MM.1S (cell line): ENCODE data around the gene FHIT.

Experiments
- DNase-seq: peaks from one replicate; pipeline ENCODE4 v3.0.0-alpha.2; 2015
- H2AFZ ChIP-seq: fragments of 300-600 bp; sonication (generic); 2 replicates; pipeline ENCODE4 v1.6.0; 2016; ENCODE audit warnings: antibody characterized with exemption, low read length
- H3F3A ChIP-seq: fragments of 300-600 bp; sonication (generic); 2 replicates; pipeline ENCODE4 v1.6.1; 2016; ENCODE audit warnings: mild to moderate bottlenecking, antibody characterized with exemption, low read length, moderate library complexity, mixed read lengths; ENCODE audit not compliant: insufficient read depth
- H3K27ac ChIP-seq: fragments of 300-600 bp; sonication (generic); 2 replicates; pipeline ENCODE4 v1.5.1; 2016; ENCODE audit warnings: mild to moderate bottlenecking, low read length
- H3K27me3 ChIP-seq: fragments of 300-600 bp; sonication (generic); replicated peaks from 2 replicates; pipeline ENCODE4 v1.6.0; 2016; ENCODE audit warnings: low read length; ENCODE audit not compliant: insufficient read depth
- H3K36me3 ChIP-seq: fragments of 300-600 bp; sonication (generic); replicated peaks from 2 replicates; pipeline ENCODE4 v1.6.1; 2016; ENCODE audit warnings: mild to moderate bottlenecking, low read length, mixed read lengths; ENCODE audit not compliant: insufficient read depth
- H3K4me1 ChIP-seq: fragments of 300-600 bp; sonication (generic); 2 replicates; pipeline ENCODE4 v1.6.1; 2016; ENCODE audit warnings: low read length, mixed read lengths
- H3K4me2 ChIP-seq: fragments of 300-600 bp; sonication (generic); 2 replicates; pipeline ENCODE4 v1.6.0; 2016; ENCODE audit warnings: low read depth, low read length
- H3K4me3 ChIP-seq: fragments of 300-600 bp; sonication (generic); 2 replicates; pipeline ENCODE4 v1.5.1; 2016; ENCODE audit warnings: low read length, mixed read lengths
- H3K79me2 ChIP-seq: fragments of 300-600 bp; sonication (generic); 2 replicates; pipeline ENCODE4 v1.6.1; 2016; ENCODE audit warnings: mixed run types, low read length, mixed read lengths
- H3K9ac ChIP-seq: fragments of 300-600 bp; sonication (generic); 2 replicates; pipeline ENCODE4 v1.6.1; 2016; ENCODE audit warnings: low read length, mixed read lengths
- H3K9me2 ChIP-seq: fragments of 300-600 bp; sonication (generic); replicated peaks from 2 replicates; pipeline ENCODE4 v1.6.1; 2016; ENCODE audit warnings: mild to moderate bottlenecking, low read length, mixed read lengths; ENCODE audit not compliant: insufficient read depth
- H3K9me3 ChIP-seq: fragments of 300-600 bp; sonication (generic); replicated peaks from 2 replicates; pipeline ENCODE4 v1.6.1; 2016; ENCODE audit warnings: mild to moderate bottlenecking, low read length, mixed read lengths; ENCODE audit not compliant: insufficient read depth
- H4K20me1 ChIP-seq: fragments of 300-600 bp; sonication (generic); 2 replicates; pipeline ENCODE4 v1.6.1; 2016; ENCODE audit warnings: mild to moderate bottlenecking, low read length, moderate library complexity, mixed read lengths; ENCODE audit not compliant: insufficient read depth
- EZH2 ChIP-seq: fragments of 300-600 bp; sonication (generic); optimal IDR thresholded peaks from 2 replicates; pipeline ENCODE3; 2017; ENCODE audit warnings: low read depth, mild to moderate bottlenecking, antibody characterized with exemption, low read length, mixed read lengths
- EZH2phosphoT487 ChIP-seq: fragments of 300-600 bp; sonication (generic); IDR thresholded peaks from 2 replicates; pipeline ENCODE4 v1.6.1; 2018; ENCODE audit warnings: antibody characterized with exemption, low read length
- TF ChIP-seq, protein P1 (sequence below): fragments of 300-600 bp; sonication (generic); IDR thresholded peaks from 2 replicates; pipeline ENCODE4 v1.5.1; 2016; ENCODE audit warnings: antibody characterized with exemption, low read length, mixed read lengths

FHIT gene

DNA sequence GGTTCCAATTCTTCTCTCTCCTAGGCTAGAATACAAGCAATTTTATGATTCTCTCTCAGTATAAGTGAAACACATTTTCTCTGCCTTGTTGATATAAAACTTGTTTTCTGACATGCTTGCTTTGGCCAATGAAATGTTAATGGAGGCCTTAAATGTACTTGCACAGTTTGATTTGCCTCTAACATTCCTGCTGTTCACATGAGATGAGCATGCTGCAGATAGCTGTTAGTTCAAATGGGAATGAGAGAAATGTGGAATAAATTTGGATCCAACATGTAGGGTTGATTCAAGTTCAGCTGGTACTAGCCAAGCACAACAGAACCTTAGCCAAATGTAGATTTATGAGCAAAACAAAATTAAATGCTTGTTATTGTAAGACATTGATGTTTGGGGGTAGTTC, 32.6 kb upstream of the FHIT start:
- Histone ChIP-seq H3K4me3 (no peak overlapping the region), H3K9me2 (no peaks in the 10 kb centered on the region), H3K79me2 (no peaks in the 10 kb centered on the region), H3K4me1 (no peaks in the 10 kb centered on the region), H3K27ac (no peak overlapping the region), H3K9me3 (no peaks in the 10 kb centered on the region), H3F3A (no peaks in the 10 kb centered on the region), H3K4me2 (no peak overlapping the region), H2AFZ (no peak overlapping the region), H3K27me3 (no peaks in the 10 kb centered on the region), H3K36me3 (no peaks in the 10 kb centered on the region), H4K20me1 (no peaks in the 10 kb centered on the region), H3K9ac (no peak overlapping the region)
- no peak for DNase-seq
- TF ChIP-seq EZH2 (no peak), EZH2phosphoT487 (no peak)
- TF ChIP-seq, protein P1, sequence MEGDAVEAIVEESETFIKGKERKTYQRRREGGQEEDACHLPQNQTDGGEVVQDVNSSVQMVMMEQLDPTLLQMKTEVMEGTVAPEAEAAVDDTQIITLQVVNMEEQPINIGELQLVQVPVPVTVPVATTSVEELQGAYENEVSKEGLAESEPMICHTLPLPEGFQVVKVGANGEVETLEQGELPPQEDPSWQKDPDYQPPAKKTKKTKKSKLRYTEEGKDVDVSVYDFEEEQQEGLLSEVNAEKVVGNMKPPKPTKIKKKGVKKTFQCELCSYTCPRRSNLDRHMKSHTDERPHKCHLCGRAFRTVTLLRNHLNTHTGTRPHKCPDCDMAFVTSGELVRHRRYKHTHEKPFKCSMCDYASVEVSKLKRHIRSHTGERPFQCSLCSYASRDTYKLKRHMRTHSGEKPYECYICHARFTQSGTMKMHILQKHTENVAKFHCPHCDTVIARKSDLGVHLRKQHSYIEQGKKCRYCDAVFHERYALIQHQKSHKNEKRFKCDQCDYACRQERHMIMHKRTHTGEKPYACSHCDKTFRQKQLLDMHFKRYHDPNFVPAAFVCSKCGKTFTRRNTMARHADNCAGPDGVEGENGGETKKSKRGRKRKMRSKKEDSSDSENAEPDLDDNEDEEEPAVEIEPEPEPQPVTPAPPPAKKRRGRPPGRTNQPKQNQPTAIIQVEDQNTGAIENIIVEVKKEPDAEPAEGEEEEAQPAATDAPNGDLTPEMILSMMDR: no peak

- no peaks in the 10 kb centered on the region for H3K79me2 ChIP-seq
- H3K27ac ChIP-seq: no peak overlapping the region
- H3K4me1 ChIP-seq: no peaks in the 10 kb centered on the region
- H3K4me3 ChIP-seq: no peak overlapping the region
- H3K9me3 ChIP-seq: no peaks in the 10 kb centered on the region
- H3K9me2 ChIP-seq: no peaks in the 10 kb centered on the region
- H3K4me2 ChIP-seq: no peak overlapping the region
- H3K36me3 ChIP-seq: no peaks in the 10 kb centered on the region
- no peak overlapping the region for H3K9ac ChIP-seq
- H3K27me3 ChIP-seq: no peaks in the 10 kb centered on the region
- no peaks in the 10 kb centered on the region for H4K20me1 ChIP-seq
- H3F3A ChIP-seq: no peaks in the 10 kb centered on the region
- TF ChIP-seq EZH2 (no peak), EZH2phosphoT487 (no peak)
- TF ChIP-seq, protein P1: no peak
- no peak overlapping the region for H2AFZ ChIP-seq
- no peak for DNase-seq
These were observed 27.5 kb upstream of the FHIT start for GRCh38 chr3:61278713-61279112.

DNA sequence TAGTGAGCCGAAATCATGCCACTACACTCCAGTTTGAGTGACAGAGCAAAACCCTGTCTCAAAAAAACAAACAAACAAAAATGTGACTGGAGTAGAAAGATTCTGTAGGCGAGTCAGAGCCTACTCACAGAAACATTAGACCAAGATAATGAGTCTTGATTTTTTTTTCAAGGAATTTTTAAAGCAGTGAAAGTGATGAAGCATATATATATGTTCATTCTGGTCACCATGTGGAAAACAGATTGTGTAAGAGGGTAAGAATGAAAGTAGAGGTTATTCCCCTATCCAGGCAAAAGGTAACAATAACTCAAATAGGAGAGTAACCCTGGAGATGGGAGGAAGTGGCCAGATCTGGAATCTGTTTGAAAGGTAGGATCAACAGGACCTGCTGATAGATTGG, 26.2 kb upstream of the FHIT start:
- Histone ChIP-seq H3K9ac (no peak overlapping the region), H3K79me2 (no peaks in the 10 kb centered on the region), H2AFZ (no peak overlapping the region), H3K9me2 (no peaks in the 10 kb centered on the region), H3K4me2 (no peak overlapping the region), H3K27me3 (no peaks in the 10 kb centered on the region), H3K36me3 (no peaks in the 10 kb centered on the region), H3K4me3 (no peak overlapping the region), H3K9me3 (no peaks in the 10 kb centered on the region), H3K4me1 (no peaks in the 10 kb centered on the region), H3F3A (no peaks in the 10 kb centered on the region), H3K27ac (no peak overlapping the region), H4K20me1 (no peaks in the 10 kb centered on the region)
- TF ChIP-seq EZH2phosphoT487 (no peak), EZH2 (no peak)
- TF ChIP-seq, protein P1: no peak
- DNase-seq: no peak
